ENCODE results near the gene LIM2. TPM values are rescaled to one million over a fixed set of nuclear protein-coding genes. Genes with fewer than 3 reads are reported as not detected.

Gene LIM2
- total RNA-seq, 2 experiments from 2014 or later = not detected

DNA sequence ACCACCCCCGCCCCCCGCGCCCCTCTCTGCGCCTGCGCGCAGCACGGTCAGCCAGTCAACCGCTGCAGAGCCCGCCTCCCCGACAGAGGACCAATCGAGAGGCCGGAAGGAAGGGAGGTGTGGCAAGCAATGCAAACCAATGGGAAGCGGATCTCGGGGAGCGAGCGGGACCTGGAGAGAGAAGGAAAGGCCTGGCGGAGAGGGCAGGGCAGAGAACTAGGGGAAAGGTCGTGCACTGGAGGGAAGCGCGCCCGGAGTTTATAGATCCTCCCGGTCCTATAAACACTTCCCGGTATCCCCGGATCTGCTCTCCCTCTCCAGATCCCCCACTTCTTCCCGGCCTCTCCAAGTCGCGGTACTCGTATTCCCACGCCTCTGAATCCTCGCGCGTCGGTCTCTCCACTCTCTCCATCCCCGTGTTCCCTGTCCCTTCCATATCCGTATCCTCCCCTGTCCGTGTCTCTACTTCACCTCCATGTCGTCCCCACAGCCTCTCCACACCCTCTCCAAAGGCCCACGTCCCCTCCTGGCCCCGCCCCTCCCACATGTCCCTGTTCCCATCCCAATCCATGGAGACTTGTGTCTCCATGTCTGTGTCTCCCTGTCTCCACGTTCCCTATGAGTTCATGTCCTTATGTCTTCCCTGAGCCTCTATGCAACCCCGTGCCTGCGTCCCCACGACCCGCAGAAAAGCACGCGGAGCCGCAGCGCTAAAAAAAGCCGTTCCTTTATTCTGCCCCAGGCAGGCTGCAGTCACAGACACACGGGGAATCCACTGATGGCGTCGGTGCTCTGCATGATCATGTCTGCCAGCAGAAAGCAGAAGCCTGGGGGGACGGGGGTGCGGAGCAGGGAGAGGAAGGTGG lies 21.2 kb downstream of the LIM2 start:
- H3K79me2 ChIP-seq (ENCODE audit: insufficient read depth, low read depth, low read length) = peaks cover 10% of the 10 kb centered on the region; the same call in 1 of the 2 replicates
- H3K27ac ChIP-seq (ENCODE audit: low read depth, low read length, poor library complexity, severe bottlenecking) = peak overlapping the region; percentile 79
- intact Hi-C loops (cut with micrococcal nuclease; ENCODE audit: unreplicated experiment) = loop anchor here (1.0 to 2.0 kb wide), 3 partner anchors 27 to 50 kb away; partner anchors contain the start of gene SIGLEC10
- no peaks in the 10 kb centered on the region for H3K9me3 ChIP-seq (ENCODE audit: low read length)
- H3K4me1 ChIP-seq (ENCODE audit: insufficient read depth, low read length, poor library complexity, severe bottlenecking) = peaks cover 34% of the 10 kb centered on the region
- TF ChIP-seq, protein P1, sequence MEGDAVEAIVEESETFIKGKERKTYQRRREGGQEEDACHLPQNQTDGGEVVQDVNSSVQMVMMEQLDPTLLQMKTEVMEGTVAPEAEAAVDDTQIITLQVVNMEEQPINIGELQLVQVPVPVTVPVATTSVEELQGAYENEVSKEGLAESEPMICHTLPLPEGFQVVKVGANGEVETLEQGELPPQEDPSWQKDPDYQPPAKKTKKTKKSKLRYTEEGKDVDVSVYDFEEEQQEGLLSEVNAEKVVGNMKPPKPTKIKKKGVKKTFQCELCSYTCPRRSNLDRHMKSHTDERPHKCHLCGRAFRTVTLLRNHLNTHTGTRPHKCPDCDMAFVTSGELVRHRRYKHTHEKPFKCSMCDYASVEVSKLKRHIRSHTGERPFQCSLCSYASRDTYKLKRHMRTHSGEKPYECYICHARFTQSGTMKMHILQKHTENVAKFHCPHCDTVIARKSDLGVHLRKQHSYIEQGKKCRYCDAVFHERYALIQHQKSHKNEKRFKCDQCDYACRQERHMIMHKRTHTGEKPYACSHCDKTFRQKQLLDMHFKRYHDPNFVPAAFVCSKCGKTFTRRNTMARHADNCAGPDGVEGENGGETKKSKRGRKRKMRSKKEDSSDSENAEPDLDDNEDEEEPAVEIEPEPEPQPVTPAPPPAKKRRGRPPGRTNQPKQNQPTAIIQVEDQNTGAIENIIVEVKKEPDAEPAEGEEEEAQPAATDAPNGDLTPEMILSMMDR (conservative IDR thresholded peaks at IDR 0.05; ENCODE audit: low read length) = no peak
- TF ChIP-seq EZH2phosphoT487 (IDR thresholded peaks at IDR 0.05; ENCODE audit: borderline replicate concordance, low read depth, low read length) = no peak
- ChIA-PET POLR2A (interaction anchor here (1.0 kb wide), 1 partner anchor 27 kb away, joined by 4 read pairs; no protein-coding TSS in a partner anchor), CTCF (ENCODE audit: unreplicated experiment) (interaction anchor here (1.1 kb wide), 1 partner anchor 51 kb away, joined by 3 read pairs; the partner anchor contains the start of gene SIGLEC10)
- no peaks in the 10 kb centered on the region for H3K36me3 ChIP-seq (ENCODE audit: insufficient read depth, low read length)
- H3K4me3 ChIP-seq (ENCODE audit: low read depth, low read length, poor library complexity, severe bottlenecking) = peak overlapping the region; percentile 78
- no peaks in the 10 kb centered on the region for H4K20me1 ChIP-seq (ENCODE audit: insufficient read depth, low read length)
- BruUV-seq (replicated peaks) = no TSS peak
- DNase-seq (ENCODE audit: low spot score) = peak; percentile 97
- peak overlapping the region; percentile 92 for H3K4me2 ChIP-seq (ENCODE audit: low read length)
- no peaks in the 10 kb centered on the region for H3K9me2 ChIP-seq (ENCODE audit: insufficient read depth, low read length)
- peak overlapping the region; percentile 18; the same call in 1 of the 2 replicates for H2AFZ ChIP-seq (ENCODE audit: low read length)

DNA sequence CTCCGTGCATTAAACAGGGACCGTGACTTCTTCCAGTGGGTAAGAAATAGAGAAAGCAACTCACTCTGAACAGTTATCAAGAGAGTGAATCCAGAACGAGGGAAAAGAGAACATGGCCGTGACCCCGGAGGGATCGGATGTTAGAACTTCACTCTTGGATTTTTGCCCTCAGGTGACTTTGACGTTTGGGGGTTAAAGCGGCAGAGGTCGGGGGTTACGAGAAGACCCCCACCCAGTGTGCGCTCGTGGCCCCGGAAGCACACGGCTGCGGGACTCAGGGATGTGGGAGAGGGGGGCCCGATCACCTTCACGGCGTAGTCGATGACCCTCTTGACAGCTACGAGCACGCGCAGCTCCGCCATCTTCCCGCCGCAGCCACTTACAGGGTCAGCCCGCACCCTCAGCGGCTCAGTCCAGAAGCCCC lies 21.8 kb downstream of the LIM2 start, which contains the start of gene ETFB:
Gene ETFB (minus strand): TSS at position 424 of the 424 bp plus-strand sequence. CDS start 62 bp downstream, at position 362.
- TSS peak; percentile 92 for BruUV-seq (replicated peaks)
- Histone ChIP-seq H3K4me3 (ENCODE audit: low read depth, low read length, poor library complexity, severe bottlenecking) (peak within 1 kb of the TSS; percentile 78), H3K36me3 (ENCODE audit: insufficient read depth, low read length) (no peaks in the 10 kb centered on the region), H3K27ac (ENCODE audit: low read depth, low read length, poor library complexity, severe bottlenecking) (peak within 1 kb of the TSS; percentile 79), H3K4me2 (ENCODE audit: low read length) (peak within 1 kb of the TSS; percentile 92), H3K9me2 (ENCODE audit: insufficient read depth, low read length) (no peaks in the 10 kb centered on the region), H3K9me3 (ENCODE audit: low read length) (no peaks in the 10 kb centered on the region), H3K79me2 (ENCODE audit: insufficient read depth, low read depth, low read length) (peaks cover 10% of the 10 kb centered on the region; the same call in 1 of the 2 replicates), H2AFZ (ENCODE audit: low read length) (peak within 1 kb of the TSS; percentile 24; the same call in 1 of the 2 replicates), H4K20me1 (ENCODE audit: insufficient read depth, low read length) (no peaks in the 10 kb centered on the region), H3K4me1 (ENCODE audit: insufficient read depth, low read length, poor library complexity, severe bottlenecking) (peaks cover 34% of the 10 kb centered on the region)
- TF ChIP-seq, protein P1 (conservative IDR thresholded peaks at IDR 0.05; ENCODE audit: low read length) = no peak; the same call in none of the 2 replicates
- no peak for TF ChIP-seq EZH2phosphoT487 (IDR thresholded peaks at IDR 0.05; ENCODE audit: borderline replicate concordance, low read depth, low read length)
- ChIA-PET CTCF (ENCODE audit: unreplicated experiment) (interaction anchor here (0.9 to 1.1 kb wide), 2 partner anchors 27 to 52 kb away, joined by 3 read pairs; partner anchors contain the start of gene SIGLEC10), POLR2A (no interaction called here)
- intact Hi-C loops (cut with micrococcal nuclease; ENCODE audit: unreplicated experiment) = loop anchor here (1.0 to 2.0 kb wide), 2 partner anchors 27 to 51 kb away; partner anchors contain the start of gene SIGLEC10
- no peak for DNase-seq (ENCODE audit: low spot score)
